H9 (cell line): ENCODE results near the gene DNAAF2. TPM values are rescaled to one million over a fixed set of nuclear protein-coding genes. Genes with fewer than 3 reads are reported as not detected.
A peak's percentile ranks its signal among the peaks of the same experiment; 100 is the strongest.

Experiments used
- DNase-seq: peaks from one replicate; pipeline ENCODE4 v3.0.0-alpha.2; 2017
- H2AFZ ChIP-seq: one replicate; pipeline ENCODE4 v1.6.1; 2013; ENCODE audit warnings: mild to moderate bottlenecking, low read length, control low read depth, moderate library complexity
- H2AK5ac ChIP-seq: 2 replicates; pipeline ENCODE4 v1.6.1; 2013; ENCODE audit warnings: low read length, control low read depth, mixed read lengths; ENCODE audit not compliant: insufficient read length
- H2BK120ac ChIP-seq: one replicate; pipeline ENCODE4 v1.6.1; 2013; ENCODE audit warnings: low read depth, mild to moderate bottlenecking, low read length, control low read depth, inconsistent platforms; ENCODE audit not compliant: poor library complexity, severe bottlenecking
- H2BK12ac ChIP-seq: 2 replicates; pipeline ENCODE4 v1.6.1; 2013; ENCODE audit warnings: low read length, control low read depth, mixed read lengths, low read depth; ENCODE audit not compliant: insufficient read length
- H2BK15ac ChIP-seq: 2 replicates; pipeline ENCODE4 v1.6.1; 2013; ENCODE audit warnings: low read depth, low read length, control low read depth
- H2BK20ac ChIP-seq: one replicate; pipeline ENCODE4 v1.6.1; 2013; ENCODE audit warnings: low read depth, mild to moderate bottlenecking, low read length, control low read depth, inconsistent platforms; ENCODE audit not compliant: poor library complexity, severe bottlenecking
- H2BK5ac ChIP-seq: 2 replicates; pipeline ENCODE4 v1.6.1; 2013; ENCODE audit warnings: low read length, control low read depth, mixed read lengths; ENCODE audit not compliant: insufficient read length
- H3K14ac ChIP-seq: 2 replicates; pipeline ENCODE4 v1.6.1; 2013; ENCODE audit warnings: low read length, control low read depth; ENCODE audit not compliant: insufficient read depth
- H3K18ac ChIP-seq: 2 replicates; pipeline ENCODE4 v1.6.1; 2013; ENCODE audit warnings: low read depth, mild to moderate bottlenecking, mixed read lengths, low read length, control low read depth; ENCODE audit not compliant: insufficient read length
- H3K23ac ChIP-seq: 2 replicates; pipeline ENCODE4 v1.6.1; 2013; ENCODE audit warnings: low read length, control low read depth, mixed read lengths, low read depth; ENCODE audit not compliant: insufficient read length
- H3K23me2 ChIP-seq: 2 replicates; pipeline ENCODE4 v1.6.1; 2013; ENCODE audit warnings: low read depth, mild to moderate bottlenecking, mixed read lengths, low read length, control low read depth; ENCODE audit not compliant: insufficient read length, poor library complexity, severe bottlenecking
- H3K27ac ChIP-seq: 2 replicates; pipeline ENCODE4 v1.5.1; 2013; ENCODE audit warnings: low read length, control low read depth, mixed read lengths, low read depth; ENCODE audit not compliant: insufficient read length
- H3K27me3 ChIP-seq: 2 replicates; pipeline ENCODE4 v1.6.1; 2013; ENCODE audit warnings: low read length, control low read depth, inconsistent platforms; ENCODE audit not compliant: insufficient read depth
- H3K4ac ChIP-seq: 2 replicates; pipeline ENCODE4 v1.6.1; 2013; ENCODE audit warnings: low read depth, mild to moderate bottlenecking, control low read depth, inconsistent platforms, low read length, moderate library complexity
- H3K4me1 ChIP-seq: 2 replicates; pipeline ENCODE4 v1.6.1; 2013; ENCODE audit warnings: low read length, control low read depth, inconsistent platforms; ENCODE audit not compliant: insufficient read depth
- H3K4me2 ChIP-seq: 2 replicates; pipeline ENCODE4 v1.6.1; 2013; ENCODE audit warnings: low read length, control low read depth, mixed read lengths; ENCODE audit not compliant: insufficient read length, insufficient read depth
- H3K56ac ChIP-seq: 2 replicates; pipeline ENCODE4 v1.6.1; 2013; ENCODE audit warnings: low read depth, mild to moderate bottlenecking, mixed read lengths, low read length, control low read depth; ENCODE audit not compliant: insufficient read length
- H3K79me1 ChIP-seq: 2 replicates; pipeline ENCODE4 v1.6.1; 2013; ENCODE audit warnings: low read depth, mild to moderate bottlenecking, moderate library complexity, low read length, control low read depth, inconsistent platforms; ENCODE audit not compliant: insufficient read depth, poor library complexity, severe bottlenecking
- H3K79me2 ChIP-seq: 2 replicates; pipeline ENCODE4 v1.6.1; 2013; ENCODE audit warnings: low read length, control low read depth, inconsistent platforms; ENCODE audit not compliant: insufficient read depth
- H3K9ac ChIP-seq: 2 replicates; pipeline ENCODE4 v1.6.1; 2013; ENCODE audit warnings: low read length, control low read depth, mixed read lengths; ENCODE audit not compliant: insufficient read length; ENCODE audit errors: extremely low read depth
- H3K9me3 ChIP-seq: one replicate; pipeline ENCODE4 v1.6.1; 2013; ENCODE audit warnings: low read depth, low read length, inconsistent platforms; ENCODE audit not compliant: control insufficient read depth
- H3T11ph ChIP-seq: one replicate; pipeline ENCODE4 v1.6.1; 2013; ENCODE audit warnings: mild to moderate bottlenecking, low read length, control low read depth, inconsistent platforms
- H4K20me1 ChIP-seq: one replicate; pipeline ENCODE4 v1.6.1; 2013; ENCODE audit not compliant: control insufficient read depth, insufficient read length, insufficient read depth
- H4K5ac ChIP-seq: 2 replicates; pipeline ENCODE4 v1.6.1; 2013; ENCODE audit warnings: low read depth, mild to moderate bottlenecking, mixed read lengths, low read length, control low read depth; ENCODE audit not compliant: insufficient read length
- H4K8ac ChIP-seq: replicated peaks from 2 replicates; pipeline ENCODE4 v1.6.1; 2013; ENCODE audit warnings: low read length, control low read depth, mixed read lengths, low read depth; ENCODE audit not compliant: insufficient read length
- H4K91ac ChIP-seq: 2 replicates; pipeline ENCODE4 v1.6.1; 2013; ENCODE audit warnings: low read depth, mild to moderate bottlenecking, moderate library complexity, mixed read lengths, low read length, control low read depth; ENCODE audit not compliant: insufficient read length
- H3K27ac Mint-ChIP-seq, 3 experiments: 2 replicates in 2 of 3; 3 replicates in 1 of 3; pipeline ENCODE4 v1.8.0; 2020 to 2021; ENCODE audit warnings: mixed read lengths in 3 of 3, mild to moderate bottlenecking in 1 of 3, moderate library complexity in 1 of 3
- H3K27me3 Mint-ChIP-seq: 2 replicates; pipeline ENCODE4 v1.8.0; 2021; ENCODE audit warnings: low read depth, mild to moderate bottlenecking, moderate library complexity, mixed read lengths
- H3K36me3 Mint-ChIP-seq, 3 experiments: 2 replicates in 2 of 3; 3 replicates in 1 of 3; pipeline ENCODE4 v1.8.0; 2020 to 2021; ENCODE audit warnings: low read depth in 3 of 3, mixed read lengths in 3 of 3; ENCODE audit not compliant: insufficient read depth in 1 of 3
- H3K4me1 Mint-ChIP-seq, 2 experiments: 2 replicates each; pipeline ENCODE4 v1.8.0; 2020; ENCODE audit warnings: mixed read lengths in 2 of 2
- H3K4me3 Mint-ChIP-seq, 2 experiments: 2 replicates in 1 of 2; 3 replicates in 1 of 2; pipeline ENCODE4 v1.8.0; 2020 to 2021; ENCODE audit warnings: mild to moderate bottlenecking in 2 of 2, mixed read lengths in 2 of 2, moderate library complexity in 1 of 2
- H3K9me3 Mint-ChIP-seq, 2 experiments: 2 replicates in 1 of 2; 3 replicates in 1 of 2; pipeline ENCODE4 v1.8.0; 2020; ENCODE audit warnings: mild to moderate bottlenecking in 2 of 2, mixed read lengths in 2 of 2, moderate library complexity in 1 of 2
- CTCF ChIP-seq: fragments of 200-600 bp; sonication (generic); conservative IDR thresholded peaks from 3 replicates; pipeline ENCODE4 v1.8.0; 2021; ENCODE audit warnings: antibody characterized with exemption, mild to moderate bottlenecking
- WGBS: extraction: QIAGEN DNeasy Blood & Tissue Kit; methylation state at CpG from one replicate; pipeline ENCODE4 v1.1.7; 2013; ENCODE audit warnings: missing lambda C conversion rate, low lambda C conversion rate, mixed read lengths; ENCODE audit not compliant: insufficient read length; ENCODE audit errors: extremely low coverage; 5-methylcytosine and 5-hydroxymethylcytosine counted together
- total RNA-seq: library from RNA; stranded (reverse); gene quantifications from 2 replicates; pipeline ENCODE4 v1.2.1, GENCODE V29; 2021

Gene DNAAF2
- total RNA-seq, 1 experiment from 2014 or later = 26.3 TPM

DNA sequence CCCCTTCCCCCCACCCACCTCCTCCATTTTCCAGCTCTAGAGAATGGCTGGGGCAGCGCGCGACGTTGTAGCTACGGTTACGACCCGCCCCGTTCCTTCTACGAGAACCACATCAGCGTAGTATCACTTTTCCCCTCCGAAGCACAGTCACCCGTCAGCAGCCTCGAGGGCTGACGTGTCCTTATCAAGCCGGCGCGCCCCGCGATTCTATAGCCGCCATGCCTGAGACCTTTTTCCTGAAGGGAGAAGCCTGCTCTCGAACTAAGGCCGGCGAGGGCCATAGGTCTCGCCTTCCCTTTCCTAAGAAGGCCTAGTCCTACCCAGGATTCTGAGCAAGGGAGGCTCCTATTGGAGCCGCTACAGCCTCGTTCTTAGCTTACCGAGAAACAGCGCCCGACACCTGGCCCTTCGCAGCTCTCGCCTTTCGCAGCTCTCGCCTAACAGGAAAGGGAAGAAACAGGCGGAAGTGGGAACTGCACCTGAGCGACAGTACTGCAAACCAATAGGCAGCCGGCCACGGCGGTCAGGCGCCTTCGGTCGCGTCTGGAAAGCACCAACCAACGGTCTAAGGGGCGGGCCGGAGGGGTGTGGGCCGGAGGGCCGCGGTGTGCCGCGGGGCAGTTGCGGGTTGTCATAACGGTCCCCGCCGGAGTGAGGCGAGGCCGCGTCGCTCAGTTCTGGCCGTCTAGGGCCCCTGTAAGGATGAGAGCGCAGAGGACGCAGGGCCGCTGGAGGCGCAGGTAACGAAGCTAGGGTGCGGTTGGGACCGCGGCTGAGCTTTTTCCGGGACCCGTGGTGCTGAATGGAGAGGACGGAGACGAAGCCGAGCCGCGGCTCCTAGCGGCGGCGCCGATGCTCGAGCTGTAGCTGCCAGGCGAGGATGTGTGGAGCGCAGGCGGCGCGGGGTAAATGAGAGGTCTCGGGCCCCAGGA, 14.6 kb downstream of the DNAAF2 start, which contains the start of the genes MGAT2 and RPL36AL:
MGAT2 (plus strand) TSS at position 618 of the 932 bp plus-strand sequence. CDS start 470 bp downstream, outside the sequence.
RPL36AL (minus strand) TSS at position 445 of the 932 bp plus-strand sequence. CDS start 1,522 bp downstream, outside the sequence.
- H3K56ac ChIP-seq = no peak within 1 kb of the TSS
- no peak within 1 kb of the TSS for H4K5ac ChIP-seq
- peaks cover 4% of the 10 kb centered on the region; the same call in 1 of the 2 replicates for H3K4me1 ChIP-seq
- H4K91ac ChIP-seq = no peak within 1 kb of the TSS
- no peak within 1 kb of the TSS for H3K23ac ChIP-seq
- no peak within 1 kb of the TSS for H2BK120ac ChIP-seq
- H3K4me3 Mint-ChIP-seq = peak within 1 kb of the TSS; percentile 99
- H2BK20ac ChIP-seq = no peak within 1 kb of the TSS
- H3K27me3 ChIP-seq = no peaks in the 10 kb centered on the region
- H2AK5ac ChIP-seq = no peak within 1 kb of the TSS
- peak within 1 kb of the TSS; percentile 29 for H3K27ac ChIP-seq
- no peaks in the 10 kb centered on the region for H4K20me1 ChIP-seq
- H3K79me2 ChIP-seq = peaks cover 12% of the 10 kb centered on the region; the same call in 1 of the 2 replicates
- H3K79me1 ChIP-seq = no peaks in the 10 kb centered on the region
- no peak within 1 kb of the TSS for H2BK15ac ChIP-seq
- H3K4me1 Mint-ChIP-seq = peaks cover 20 to 23% of the 10 kb centered on the region in 2 experiments
- no peaks in the 10 kb centered on the region; a peak in 1 of 5 replicates for H3K9me3 Mint-ChIP-seq
- no CpG with 5 or more reads among the region's 85 CpGs for WGBS
- peak within 1 kb of the TSS; percentile 89 for H3K14ac ChIP-seq
- H3K36me3 Mint-ChIP-seq = peaks cover 8 to 38% (median 18%) of the 10 kb centered on the region in 3 experiments
- no peak within 1 kb of the TSS for H2AFZ ChIP-seq
- no peaks in the 10 kb centered on the region for H3K9me3 ChIP-seq
- H3K27ac Mint-ChIP-seq = peak within 1 kb of the TSS; percentile 94 to 99 (median 99)
- no peak within 1 kb of the TSS for H3K4ac ChIP-seq
- no peak within 1 kb of the TSS for H2BK5ac ChIP-seq
- peak within 1 kb of the TSS; percentile 95 for H3K4me2 ChIP-seq
- peak within 1 kb of the TSS; percentile 66 for H3K18ac ChIP-seq
- no peak within 1 kb of the TSS for H4K8ac ChIP-seq
- peak; percentile 42; the same call in 2 of the 3 replicates for TF ChIP-seq CTCF
- H3K9ac ChIP-seq = peak within 1 kb of the TSS; percentile 85
- peak; percentile 99 for DNase-seq
- peaks cover 12% of the 10 kb centered on the region for H3K23me2 ChIP-seq
- no peak within 1 kb of the TSS for H2BK12ac ChIP-seq
- no peaks in the 10 kb centered on the region for H3K27me3 Mint-ChIP-seq
- no peak within 1 kb of the TSS for H3T11ph ChIP-seq
